Endothelial cell of umbilical vein (primary cell): Measurements from ENCODE around the gene PFDN6. TPM values are rescaled to one million over a fixed set of nuclear protein-coding genes. Genes with fewer than 3 reads are reported as not detected.

Source experiments
- BruUV-seq: library from RNA; stranded (reverse); fragments of 400-500 nt; replicated peaks from 2 replicates; lab custom pipeline; 2021; lab: Mats Ljungman, UMichigan
- CTCF ChIA-PET: fragments of 300-600, 350-600 bp; sonication (Branson Sonifier 250); formaldehyde crosslinking; loops from one replicate; lab custom pipeline; 2021; ENCODE audit warnings: antibody characterized with exemption, inconsistent platforms; lab: Charles Lee
- POLR2A ChIA-PET: fragments of 300-600, 350-600 bp; sonication (Branson Sonifier 250); formaldehyde crosslinking; loops from one replicate; lab custom pipeline; 2021; ENCODE audit warnings: antibody characterized with exemption, inconsistent platforms; lab: Charles Lee
- DNase-seq: peaks from one replicate; pipeline ENCODE4 v3.0.0-alpha.2; 2011; ENCODE audit warnings: low read depth, low spot score
- FAIRE-seq: peaks from 2 replicates; lab custom pipeline; 2011; peaks lifted over from hg19 to GRCh38; lab: Jason Lieb, UNC
- H2AFZ ChIP-seq: 2 replicates; pipeline ENCODE4 v1.6.0; 2012; ENCODE audit warnings: low read depth, low read length, control low read depth, inconsistent platforms
- H3K27ac ChIP-seq: 2 replicates; pipeline ENCODE4 v1.5.1; 2011; ENCODE audit warnings: low read depth, mild to moderate bottlenecking, control low read depth, low read length, moderate library complexity; ENCODE audit not compliant: insufficient read depth
- H3K27me3 ChIP-seq, 2 experiments: 2 replicates each; pipeline versions ENCODE4 v1.6.0 to v1.6.1; 2011; ENCODE audit warnings: low read length in 2 of 2, mixed read lengths in 1 of 2; ENCODE audit not compliant: control insufficient read depth in 2 of 2, insufficient read depth in 2 of 2
- H3K36me3 ChIP-seq, 2 experiments: 2 replicates in 1 of 2; 3 replicates in 1 of 2; pipeline ENCODE4 v1.5.1; 2011; ENCODE audit warnings: low read length in 2 of 2, mild to moderate bottlenecking in 1 of 2, moderate library complexity in 1 of 2; ENCODE audit not compliant: control insufficient read depth in 2 of 2, insufficient read depth in 2 of 2; ENCODE audit errors: extremely low read depth in 1 of 2
- H3K4me1 ChIP-seq: 3 replicates; pipeline ENCODE4 v1.5.1; 2011; ENCODE audit warnings: mild to moderate bottlenecking, low read length; ENCODE audit not compliant: control insufficient read depth, insufficient read depth; ENCODE audit errors: extremely low read depth
- H3K4me2 ChIP-seq: 2 replicates; pipeline ENCODE4 v1.6.1; 2011; ENCODE audit warnings: low read length, control low read depth, mixed read lengths; ENCODE audit not compliant: insufficient read depth
- H3K4me3 ChIP-seq, 3 experiments: fragments of 200-600 bp in 1 of 3; sonication (generic), shearing (Covaris generic) in 1 of 3; replicated peaks in 1 of 3; 2 replicates each; pipeline ENCODE4 v1.5.1; 2011 to 2016; ENCODE audit warnings: control low read depth in 3 of 3, low read length in 3 of 3, mild to moderate bottlenecking in 2 of 3, inconsistent platforms in 1 of 3, low read depth in 1 of 3, moderate library complexity in 1 of 3; ENCODE audit not compliant: insufficient read depth in 1 of 3
- H3K79me2 ChIP-seq: 2 replicates; pipeline ENCODE4 v1.6.0; 2012; ENCODE audit warnings: low read length, inconsistent platforms; ENCODE audit not compliant: control insufficient read depth, insufficient read depth
- H3K9ac ChIP-seq: replicated peaks from 2 replicates; pipeline ENCODE3; 2011; ENCODE audit warnings: low read length, control low read depth; ENCODE audit not compliant: insufficient read depth; ENCODE audit errors: extremely low read depth
- H3K9me1 ChIP-seq: replicated peaks from 3 replicates; pipeline ENCODE4 v1.6.0; 2011; ENCODE audit warnings: mild to moderate bottlenecking, low read length; ENCODE audit not compliant: control insufficient read depth, insufficient read depth; ENCODE audit errors: extremely low read depth
- H3K9me3 ChIP-seq: replicated peaks from 2 replicates; pipeline ENCODE4 v1.5.1; 2012; ENCODE audit warnings: low read length, inconsistent platforms; ENCODE audit not compliant: control insufficient read depth, insufficient read depth
- H4K20me1 ChIP-seq: replicated peaks from 2 replicates; pipeline ENCODE3; 2011; ENCODE audit warnings: mild to moderate bottlenecking, low read length; ENCODE audit not compliant: control insufficient read depth, insufficient read depth; ENCODE audit errors: extremely low read depth
- CTCF ChIP-seq, 2 donors: IDR thresholded peaks; 1 replicate in 1 of 2; 2 replicates in 1 of 2; pipeline ENCODE4 v1.5.1; 2011; ENCODE audit warnings: low read length in 2 of 2, mild to moderate bottlenecking in 2 of 2, moderate library complexity in 2 of 2, control low read depth in 1 of 2, inconsistent platforms in 1 of 2, low read depth in 1 of 2; ENCODE audit not compliant: insufficient read depth in 1 of 2; ENCODE audit errors: extremely low read depth in 1 of 2
- EZH2 ChIP-seq: IDR thresholded peaks from 2 replicates; pipeline ENCODE4 v1.6.1; 2012; ENCODE audit warnings: borderline replicate concordance, low read depth, mild to moderate bottlenecking, moderate library complexity, low read length, inconsistent platforms; ENCODE audit not compliant: severe bottlenecking
- GATA2 ChIP-seq: IDR thresholded peaks from 2 replicates; pipeline ENCODE4 v1.7.0; 2011; ENCODE audit warnings: low read depth, mild to moderate bottlenecking, moderate library complexity, mixed read lengths, low read length; ENCODE audit not compliant: insufficient read length, insufficient read depth
- MAX ChIP-seq: IDR thresholded peaks from 2 replicates; pipeline ENCODE4 v1.6.1; 2011; ENCODE audit not compliant: insufficient read depth, insufficient read length
- MYC ChIP-seq: IDR thresholded peaks from one replicate; pipeline ENCODE4 v1.6.1; 2011; ENCODE audit warnings: mild to moderate bottlenecking, low read depth, low read length
- POLR2A ChIP-seq: IDR thresholded peaks from 2 replicates; pipeline ENCODE4 v1.6.1; 2012; ENCODE audit warnings: low read depth, mild to moderate bottlenecking, control low read depth, low read length
- POLR2AphosphoS5 ChIP-seq: IDR thresholded peaks from 2 replicates; pipeline ENCODE4 v1.6.1; 2012; ENCODE audit warnings: low read depth, mild to moderate bottlenecking, control low read depth, low read length, moderate library complexity; ENCODE audit not compliant: insufficient read depth
- dilution Hi-C: fragments of 300-500 bp; cut with MboI; formaldehyde crosslinking; loops from one replicate; pipeline ENCODE4 v1.15.0; 2019; ENCODE audit warnings: low sequenced_read_pairs; ENCODE audit not compliant: extremely low pct_ligation_motif_present
- intact Hi-C: fragments of 100-400 bp; cut with micrococcal nuclease; formaldehyde crosslinking; loops from one replicate; pipeline ENCODE4 v1.10.0; 2022
- polyA plus RNA-seq, 4 experiments: library from polyadenylated mRNA; depleted of rRNA in 3 of 4; stranded (reverse) in 3 of 4; unstranded in 1 of 4; fragments of >200 nt; gene quantifications; 2 replicates each; pipeline versions ENCODE4 v1.2.1 to v1.2.3, GENCODE V29; 2011 to 2012; ENCODE audit warnings: missing spikeins in 1 of 4
- total RNA-seq: library from RNA; stranded (reverse); gene quantifications from 2 replicates; pipeline ENCODE4 v1.2.3, GENCODE V29; 2021

The PFDN6 gene
- total and polyA plus RNA-seq, 2 donors (not counting 3 experiments of a cell fraction or from before 2014, with no cell fraction given), result 31.0 to 63.5 TPM

- FAIRE-seq (peak; percentile 8), DNase-seq (no peak)
- Histone ChIP-seq H3K9ac (no peak overlapping the region), H4K20me1 (peaks cover 5% of the 10 kb centered on the region), H3K27me3 (no peaks in the 10 kb centered on the region), H3K4me1 (peaks cover 43% of the 10 kb centered on the region), H3K4me2 (peak overlapping the region; percentile 39), H3K79me2 (peaks cover 40% of the 10 kb centered on the region), H3K9me1 (no peaks in the 10 kb centered on the region), H3K36me3 (peaks cover 8 to 37% of the 10 kb centered on the region in 2 experiments), H3K9me3 (no peaks in the 10 kb centered on the region), H3K4me3 (peak overlapping the region in 2 of 3 experiments; percentile 26 to 53), H2AFZ (no peak overlapping the region), H3K27ac (peak overlapping the region; percentile 4)
- no TSS peak for BruUV-seq
- TF ChIP-seq EZH2, result no peak
- no peak for TF ChIP-seq MYC
- TF ChIP-seq MAX, result no peak
- TF ChIP-seq POLR2A, result no peak
- POLR2A ChIA-PET, result interaction anchor here (0.6 to 1.0 kb wide), 2 partner anchors 13 to 34 kb away, joined by 4 to 5 read pairs; partner anchors contain the start of genes PFDN6 and WDR46
- intact Hi-C loops (loop anchor here (2.0 kb wide), 1 partner anchor 36 kb away; no protein-coding TSS in a partner anchor), dilution Hi-C loops (no loop called here)
- CTCF ChIA-PET, result interaction anchor here (0.8 to 4.0 kb wide), 8 partner anchors 12 to 149 kb away, joined by 3 to 39 read pairs (median 6); partner anchors contain the start of genes PFDN6, RGL2, TAPBP and WDR46
These were observed 12.9 kb upstream of the PFDN6 start for GRCh38 chr6:33276581-33276863.

- ChIA-PET CTCF (interaction anchor here (0.7 to 4.0 kb wide), 16 partner anchors 10 to 149 kb away, joined by 3 to 39 read pairs (median 4); partner anchors contain the start of genes PFDN6, RGL2, TAPBP and WDR46), POLR2A (interaction anchor here (1.0 to 2.3 kb wide), 4 partner anchors 12 to 305 kb away, joined by 4 to 8 read pairs (median 4); partner anchors contain the start of genes PFDN6 and WDR46)
- BruUV-seq, result no TSS peak
- peaks cover 8 to 38% of the 10 kb centered on the region in 2 experiments for H3K36me3 ChIP-seq
- DNase-seq (peak; percentile 67), FAIRE-seq (peak; percentile 73)
- peaks cover 43% of the 10 kb centered on the region for H3K4me1 ChIP-seq
- peak within 1 kb of the TSS; percentile 39 for H3K4me2 ChIP-seq
- H3K27me3 ChIP-seq, result no peaks in the 10 kb centered on the region
- dilution Hi-C loops, result no loop called here
- H3K9me3 ChIP-seq, result no peaks in the 10 kb centered on the region
- H3K9ac ChIP-seq, result no peak within 1 kb of the TSS
- H3K9me1 ChIP-seq, result no peaks in the 10 kb centered on the region
- peaks cover 38% of the 10 kb centered on the region for H3K79me2 ChIP-seq
- no peak for TF ChIP-seq MAX
- TF ChIP-seq POLR2A, result peak; percentile 96
- TF ChIP-seq POLR2AphosphoS5, result peak; percentile 99
- no peak for TF ChIP-seq GATA2
- peak; percentile 35 to 66 for TF ChIP-seq CTCF (IDR thresholded peaks at IDR 0.05; ENCODE audit: extremely low read depth in 1 of 2, insufficient read depth in 1 of 2, low read depth in 1 of 2, low read length in 2 of 2)
- no peak within 1 kb of the TSS for H2AFZ ChIP-seq
- H3K4me3 ChIP-seq, result peak within 1 kb of the TSS in 2 of 3 experiments; percentile 26 to 53
- peaks cover 5% of the 10 kb centered on the region for H4K20me1 ChIP-seq
- H3K27ac ChIP-seq, result peak within 1 kb of the TSS; percentile 4
- intact Hi-C loops, result loop anchor here (2.0 kb wide), 1 partner anchor 36 kb away; no protein-coding TSS in a partner anchor
These were observed 12.3 kb upstream of the PFDN6 start, which contains the start of gene B3GALT4 for GRCh38 chr6:33276864-33277662. TSS of gene B3GALT4 (plus strand) at chr6:33277123. CDS start at chr6:33277420, 297 bp downstream.
